Measurements from ENCODE around the gene TRANK1.

TRANK1 gene

DNA sequence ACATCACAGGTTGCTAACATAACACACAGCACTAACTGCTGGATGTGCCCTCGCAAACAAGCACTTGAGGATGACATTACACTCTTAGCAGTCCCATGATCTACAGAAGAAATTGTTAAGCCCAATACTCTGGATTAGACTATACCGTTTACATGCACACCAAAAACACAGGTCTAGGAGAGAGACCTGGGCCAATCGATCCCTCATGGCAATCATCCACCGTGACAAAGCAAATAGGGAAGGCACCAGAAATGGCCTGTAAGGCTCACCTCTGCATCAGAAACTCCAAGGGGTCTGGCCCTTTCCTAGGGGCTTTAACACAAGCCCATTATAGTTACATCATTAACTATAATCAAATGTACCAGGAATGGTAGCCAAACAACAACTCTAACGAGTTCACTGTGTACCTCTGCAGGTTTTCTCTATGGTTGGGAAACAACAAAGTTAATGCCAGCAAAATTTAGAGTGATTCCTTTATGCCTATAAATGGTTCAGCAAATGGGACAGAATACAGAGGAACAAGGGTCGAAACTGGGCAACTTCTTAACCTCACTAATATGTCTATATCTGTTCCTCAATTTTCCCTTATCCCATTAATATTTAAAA, 18.5 kb downstream of the TRANK1 start:
- TF ChIP-seq SIN3A (IDR thresholded peaks at IDR 0.05; ENCODE audit: borderline replicate concordance, insufficient read depth, low read length): no peak
- TF ChIP-seq, protein P1, sequence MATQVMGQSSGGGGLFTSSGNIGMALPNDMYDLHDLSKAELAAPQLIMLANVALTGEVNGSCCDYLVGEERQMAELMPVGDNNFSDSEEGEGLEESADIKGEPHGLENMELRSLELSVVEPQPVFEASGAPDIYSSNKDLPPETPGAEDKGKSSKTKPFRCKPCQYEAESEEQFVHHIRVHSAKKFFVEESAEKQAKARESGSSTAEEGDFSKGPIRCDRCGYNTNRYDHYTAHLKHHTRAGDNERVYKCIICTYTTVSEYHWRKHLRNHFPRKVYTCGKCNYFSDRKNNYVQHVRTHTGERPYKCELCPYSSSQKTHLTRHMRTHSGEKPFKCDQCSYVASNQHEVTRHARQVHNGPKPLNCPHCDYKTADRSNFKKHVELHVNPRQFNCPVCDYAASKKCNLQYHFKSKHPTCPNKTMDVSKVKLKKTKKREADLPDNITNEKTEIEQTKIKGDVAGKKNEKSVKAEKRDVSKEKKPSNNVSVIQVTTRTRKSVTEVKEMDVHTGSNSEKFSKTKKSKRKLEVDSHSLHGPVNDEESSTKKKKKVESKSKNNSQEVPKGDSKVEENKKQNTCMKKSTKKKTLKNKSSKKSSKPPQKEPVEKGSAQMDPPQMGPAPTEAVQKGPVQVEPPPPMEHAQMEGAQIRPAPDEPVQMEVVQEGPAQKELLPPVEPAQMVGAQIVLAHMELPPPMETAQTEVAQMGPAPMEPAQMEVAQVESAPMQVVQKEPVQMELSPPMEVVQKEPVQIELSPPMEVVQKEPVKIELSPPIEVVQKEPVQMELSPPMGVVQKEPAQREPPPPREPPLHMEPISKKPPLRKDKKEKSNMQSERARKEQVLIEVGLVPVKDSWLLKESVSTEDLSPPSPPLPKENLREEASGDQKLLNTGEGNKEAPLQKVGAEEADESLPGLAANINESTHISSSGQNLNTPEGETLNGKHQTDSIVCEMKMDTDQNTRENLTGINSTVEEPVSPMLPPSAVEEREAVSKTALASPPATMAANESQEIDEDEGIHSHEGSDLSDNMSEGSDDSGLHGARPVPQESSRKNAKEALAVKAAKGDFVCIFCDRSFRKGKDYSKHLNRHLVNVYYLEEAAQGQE (IDR thresholded peaks at IDR 0.05; ENCODE audit: insufficient read depth in 1 of 2, low read depth in 2 of 2, low read length in 2 of 2): no peak
- no peak for TF ChIP-seq TAF1 (IDR thresholded peaks at IDR 0.05; ENCODE audit: borderline replicate concordance, insufficient read depth, low read length)
- TF ChIP-seq FOXP2 (optimal IDR thresholded peaks at IDR 0.05; ENCODE audit: borderline replicate concordance, extremely low read depth, extremely low read length, insufficient read depth): no peak
- no peak for TF ChIP-seq POLR2AphosphoS5 (IDR thresholded peaks at IDR 0.05; ENCODE audit: low read depth, low read length)

DNA sequence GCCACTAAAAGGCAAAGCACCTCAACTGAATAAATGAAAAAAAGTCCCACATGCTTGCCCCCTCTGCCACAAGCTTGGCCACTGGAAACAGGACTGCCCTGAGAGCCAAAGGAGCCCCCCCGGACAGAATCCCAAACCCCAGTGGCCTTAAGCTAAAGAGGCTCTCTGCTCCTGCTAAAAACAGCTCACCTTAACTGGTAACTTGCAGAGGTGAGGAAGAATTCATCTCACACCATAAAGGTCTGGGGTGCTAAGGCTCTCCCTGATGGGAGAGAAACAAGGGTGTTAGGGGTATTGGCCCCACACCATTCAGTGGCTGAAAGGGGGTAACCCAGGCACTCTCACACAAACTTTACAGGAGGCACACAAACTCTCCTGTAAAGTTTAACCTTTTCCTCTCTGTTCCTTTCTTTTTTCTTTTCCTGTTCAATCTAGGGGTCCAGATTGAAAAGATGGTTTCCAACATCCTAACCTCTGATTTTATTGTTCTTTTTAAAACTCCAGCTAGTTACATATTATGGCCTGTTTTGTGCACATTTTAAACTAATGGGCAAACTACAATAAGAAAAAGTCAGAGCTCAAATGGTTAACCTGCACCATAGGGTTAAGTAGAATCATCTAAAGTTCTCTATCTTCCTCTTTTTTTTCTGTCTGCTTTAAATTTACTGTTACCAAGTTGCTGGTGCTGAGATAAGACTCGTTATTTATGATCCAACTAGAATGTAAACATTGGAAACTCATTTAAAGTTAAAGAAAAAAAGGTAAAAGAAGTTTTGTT, 19.9 kb downstream of the TRANK1 start:
- no peak for TF ChIP-seq SIN3A (IDR thresholded peaks at IDR 0.05; ENCODE audit: borderline replicate concordance, insufficient read depth, low read length)
- TF ChIP-seq, protein P1 (IDR thresholded peaks at IDR 0.05; ENCODE audit: insufficient read depth in 1 of 2, low read depth in 2 of 2, low read length in 2 of 2): no peak

DNA sequence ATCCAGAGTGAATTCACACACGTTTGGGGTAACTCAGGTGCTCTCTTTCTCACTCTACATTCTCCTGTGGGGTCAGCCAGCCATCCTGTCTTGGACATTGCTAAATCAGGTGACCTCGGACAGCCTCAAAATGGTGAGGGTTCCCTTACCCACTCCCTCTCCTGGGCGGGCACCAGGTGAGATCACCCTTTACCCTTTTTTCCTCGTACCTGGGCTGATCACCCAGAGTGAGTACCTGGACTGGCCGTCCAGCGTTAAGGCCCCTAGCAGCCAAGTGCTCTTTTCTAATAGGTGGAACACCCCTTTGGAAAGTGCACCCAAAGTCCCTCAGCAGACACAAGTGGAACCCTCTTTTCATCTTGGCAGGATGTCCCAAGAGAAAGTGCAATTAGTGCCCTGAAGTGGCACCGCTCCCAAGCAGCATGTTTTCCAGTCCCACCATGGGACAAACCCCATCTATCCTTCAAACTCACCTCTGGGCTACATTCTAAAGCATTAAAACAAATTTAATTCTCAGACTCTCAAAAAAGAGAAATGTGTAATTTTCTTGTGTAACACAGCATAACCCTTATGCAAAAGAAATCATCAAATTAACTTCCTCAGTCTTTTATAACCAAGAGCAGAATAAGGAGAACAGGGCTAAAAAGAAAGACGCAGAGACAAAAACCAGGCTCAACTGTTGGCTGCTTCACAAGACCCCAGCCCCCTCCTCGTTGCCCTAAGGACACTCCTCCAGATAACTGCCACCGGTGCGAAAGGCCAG, 20.7 kb downstream of the TRANK1 start:
- TF ChIP-seq POLR2AphosphoS5 (IDR thresholded peaks at IDR 0.05; ENCODE audit: low read depth, low read length) (no peak), FOXP2 (optimal IDR thresholded peaks at IDR 0.05; ENCODE audit: borderline replicate concordance, extremely low read depth, extremely low read length, insufficient read depth) (no peak), TAF1 (IDR thresholded peaks at IDR 0.05; ENCODE audit: borderline replicate concordance, insufficient read depth, low read length) (no peak)

DNA sequence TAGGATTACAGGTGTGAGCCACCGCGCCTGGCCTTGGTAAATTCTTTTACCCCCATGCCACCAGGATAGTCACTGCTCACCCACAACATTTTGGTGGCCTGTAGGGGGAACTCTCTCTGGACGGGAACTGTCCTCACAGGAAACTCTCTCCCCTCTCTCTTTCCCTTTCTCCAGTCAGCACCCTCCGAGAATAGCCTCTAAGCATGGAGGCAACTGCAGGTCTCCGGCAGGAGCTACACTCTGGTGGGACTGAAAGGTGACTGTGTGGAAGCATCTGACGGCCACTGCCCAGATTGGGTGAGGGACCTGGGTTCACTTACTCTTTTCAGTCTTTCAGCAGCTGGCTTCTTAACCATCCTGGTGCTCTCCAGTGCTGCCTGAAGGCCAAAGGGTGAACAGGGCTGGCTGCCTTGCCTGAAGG, 21.3 kb downstream of the TRANK1 start:
- TF ChIP-seq FOXP2 (optimal IDR thresholded peaks at IDR 0.05; ENCODE audit: borderline replicate concordance, extremely low read depth, extremely low read length, insufficient read depth) (no peak), TAF1 (IDR thresholded peaks at IDR 0.05; ENCODE audit: borderline replicate concordance, insufficient read depth, low read length) (no peak), SIN3A (IDR thresholded peaks at IDR 0.05; ENCODE audit: borderline replicate concordance, insufficient read depth, low read length) (no peak)
- TF ChIP-seq, protein P1 (IDR thresholded peaks at IDR 0.05; ENCODE audit: insufficient read depth in 1 of 2, low read depth in 2 of 2, low read length in 2 of 2): no peak

DNA sequence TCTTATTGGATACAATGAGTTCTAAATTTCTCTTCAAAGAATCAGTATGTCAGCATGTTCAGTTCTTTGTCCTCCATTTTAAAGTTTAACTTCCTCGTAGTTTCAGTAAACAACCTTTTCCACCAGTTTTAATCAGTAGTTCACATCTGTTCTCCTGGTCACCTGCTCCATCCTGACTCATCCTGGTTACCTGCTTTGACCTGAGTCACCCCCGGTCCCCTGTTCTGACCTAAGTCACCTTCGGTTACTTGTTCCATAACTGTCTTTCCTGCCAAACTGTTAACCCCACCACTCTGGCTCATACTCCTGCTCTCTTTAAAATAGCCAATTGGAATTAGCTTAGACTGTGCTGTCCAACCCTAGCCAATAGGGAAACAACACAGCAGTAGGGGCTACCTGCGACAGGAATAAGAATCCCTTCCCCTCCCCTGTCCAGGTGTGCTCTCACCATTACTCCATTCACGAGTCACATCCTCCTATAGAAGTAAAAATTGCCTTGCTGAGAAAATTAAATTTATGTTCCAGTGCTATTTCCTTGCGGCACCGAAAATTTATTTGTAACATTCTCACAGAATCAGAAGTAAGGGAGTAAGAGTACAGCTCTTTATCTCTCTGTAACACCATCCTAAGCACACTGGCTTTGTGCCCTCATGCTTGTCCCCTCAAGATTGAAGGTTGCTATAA, 23.8 kb downstream of the TRANK1 start:
- TF ChIP-seq TAF1 (IDR thresholded peaks at IDR 0.05; ENCODE audit: borderline replicate concordance, insufficient read depth, low read length) (no peak), FOXP2 (optimal IDR thresholded peaks at IDR 0.05; ENCODE audit: borderline replicate concordance, extremely low read depth, extremely low read length, insufficient read depth) (no peak), SIN3A (IDR thresholded peaks at IDR 0.05; ENCODE audit: borderline replicate concordance, insufficient read depth, low read length) (no peak), POLR2AphosphoS5 (IDR thresholded peaks at IDR 0.05; ENCODE audit: low read depth, low read length) (no peak)
- TF ChIP-seq, protein P1 (IDR thresholded peaks at IDR 0.05; ENCODE audit: insufficient read depth in 1 of 2, low read depth in 2 of 2, low read length in 2 of 2): no peak

All from PFSK-1 (cell line).